Endothelial cell of umbilical vein (primary cell): Measurements from ENCODE around the gene JRKL. TPM values are rescaled to one million over a fixed set of nuclear protein-coding genes. Genes with fewer than 3 reads are reported as not detected.

Experiments used
- BruUV-seq: library from RNA; stranded (reverse); fragments of 400-500 nt; replicated peaks from 2 replicates; lab custom pipeline; 2021; lab: Mats Ljungman, UMichigan
- CTCF ChIA-PET: fragments of 300-600, 350-600 bp; sonication (Branson Sonifier 250); formaldehyde crosslinking; loops from one replicate; lab custom pipeline; 2021; ENCODE audit warnings: antibody characterized with exemption, inconsistent platforms; lab: Charles Lee
- POLR2A ChIA-PET: fragments of 300-600, 350-600 bp; sonication (Branson Sonifier 250); formaldehyde crosslinking; loops from one replicate; lab custom pipeline; 2021; ENCODE audit warnings: antibody characterized with exemption, inconsistent platforms; lab: Charles Lee
- DNase-seq: peaks from one replicate; pipeline ENCODE4 v3.0.0-alpha.2; 2011; ENCODE audit warnings: low read depth, low spot score
- FAIRE-seq: peaks from 2 replicates; lab custom pipeline; 2011; peaks lifted over from hg19 to GRCh38; lab: Jason Lieb, UNC
- H2AFZ ChIP-seq: 2 replicates; pipeline ENCODE4 v1.6.0; 2012; ENCODE audit warnings: low read depth, low read length, control low read depth, inconsistent platforms
- H3K27ac ChIP-seq: 2 replicates; pipeline ENCODE4 v1.5.1; 2011; ENCODE audit warnings: low read depth, mild to moderate bottlenecking, control low read depth, low read length, moderate library complexity; ENCODE audit not compliant: insufficient read depth
- H3K27me3 ChIP-seq, 2 experiments: 2 replicates each; pipeline versions ENCODE4 v1.6.0 to v1.6.1; 2011; ENCODE audit warnings: low read length in 2 of 2, mixed read lengths in 1 of 2; ENCODE audit not compliant: control insufficient read depth in 2 of 2, insufficient read depth in 2 of 2
- H3K36me3 ChIP-seq, 2 experiments: 2 replicates in 1 of 2; 3 replicates in 1 of 2; pipeline ENCODE4 v1.5.1; 2011; ENCODE audit warnings: low read length in 2 of 2, mild to moderate bottlenecking in 1 of 2, moderate library complexity in 1 of 2; ENCODE audit not compliant: control insufficient read depth in 2 of 2, insufficient read depth in 2 of 2; ENCODE audit errors: extremely low read depth in 1 of 2
- H3K4me1 ChIP-seq: 3 replicates; pipeline ENCODE4 v1.5.1; 2011; ENCODE audit warnings: mild to moderate bottlenecking, low read length; ENCODE audit not compliant: control insufficient read depth, insufficient read depth; ENCODE audit errors: extremely low read depth
- H3K4me2 ChIP-seq: 2 replicates; pipeline ENCODE4 v1.6.1; 2011; ENCODE audit warnings: low read length, control low read depth, mixed read lengths; ENCODE audit not compliant: insufficient read depth
- H3K4me3 ChIP-seq, 3 experiments: fragments of 200-600 bp in 1 of 3; sonication (generic), shearing (Covaris generic) in 1 of 3; replicated peaks in 1 of 3; 2 replicates each; pipeline ENCODE4 v1.5.1; 2011 to 2016; ENCODE audit warnings: control low read depth in 3 of 3, low read length in 3 of 3, mild to moderate bottlenecking in 2 of 3, inconsistent platforms in 1 of 3, low read depth in 1 of 3, moderate library complexity in 1 of 3; ENCODE audit not compliant: insufficient read depth in 1 of 3
- H3K79me2 ChIP-seq: 2 replicates; pipeline ENCODE4 v1.6.0; 2012; ENCODE audit warnings: low read length, inconsistent platforms; ENCODE audit not compliant: control insufficient read depth, insufficient read depth
- H3K9ac ChIP-seq: replicated peaks from 2 replicates; pipeline ENCODE3; 2011; ENCODE audit warnings: low read length, control low read depth; ENCODE audit not compliant: insufficient read depth; ENCODE audit errors: extremely low read depth
- H3K9me1 ChIP-seq: replicated peaks from 3 replicates; pipeline ENCODE4 v1.6.0; 2011; ENCODE audit warnings: mild to moderate bottlenecking, low read length; ENCODE audit not compliant: control insufficient read depth, insufficient read depth; ENCODE audit errors: extremely low read depth
- H3K9me3 ChIP-seq: replicated peaks from 2 replicates; pipeline ENCODE4 v1.5.1; 2012; ENCODE audit warnings: low read length, inconsistent platforms; ENCODE audit not compliant: control insufficient read depth, insufficient read depth
- H4K20me1 ChIP-seq: replicated peaks from 2 replicates; pipeline ENCODE3; 2011; ENCODE audit warnings: mild to moderate bottlenecking, low read length; ENCODE audit not compliant: control insufficient read depth, insufficient read depth; ENCODE audit errors: extremely low read depth
- EZH2 ChIP-seq: IDR thresholded peaks from 2 replicates; pipeline ENCODE4 v1.6.1; 2012; ENCODE audit warnings: borderline replicate concordance, low read depth, mild to moderate bottlenecking, moderate library complexity, low read length, inconsistent platforms; ENCODE audit not compliant: severe bottlenecking
- FOS ChIP-seq: IDR thresholded peaks from 2 replicates; pipeline ENCODE4 v1.6.1; 2011; ENCODE audit warnings: mild to moderate bottlenecking, low read length, moderate library complexity, borderline replicate concordance; ENCODE audit not compliant: insufficient read depth
- GATA2 ChIP-seq: IDR thresholded peaks from 2 replicates; pipeline ENCODE4 v1.7.0; 2011; ENCODE audit warnings: low read depth, mild to moderate bottlenecking, moderate library complexity, mixed read lengths, low read length; ENCODE audit not compliant: insufficient read length, insufficient read depth
- JUN ChIP-seq: IDR thresholded peaks from 2 replicates; pipeline ENCODE4 v1.6.1; 2011; ENCODE audit warnings: borderline replicate concordance, low read depth; ENCODE audit not compliant: insufficient read length, insufficient read depth
- MAX ChIP-seq: IDR thresholded peaks from 2 replicates; pipeline ENCODE4 v1.6.1; 2011; ENCODE audit not compliant: insufficient read depth, insufficient read length
- MYC ChIP-seq: IDR thresholded peaks from one replicate; pipeline ENCODE4 v1.6.1; 2011; ENCODE audit warnings: mild to moderate bottlenecking, low read depth, low read length
- POLR2A ChIP-seq: IDR thresholded peaks from 2 replicates; pipeline ENCODE4 v1.6.1; 2012; ENCODE audit warnings: low read depth, mild to moderate bottlenecking, control low read depth, low read length
- POLR2AphosphoS5 ChIP-seq: IDR thresholded peaks from 2 replicates; pipeline ENCODE4 v1.6.1; 2012; ENCODE audit warnings: low read depth, mild to moderate bottlenecking, control low read depth, low read length, moderate library complexity; ENCODE audit not compliant: insufficient read depth
- dilution Hi-C: fragments of 300-500 bp; cut with MboI; formaldehyde crosslinking; loops from one replicate; pipeline ENCODE4 v1.15.0; 2019; ENCODE audit warnings: low sequenced_read_pairs; ENCODE audit not compliant: extremely low pct_ligation_motif_present
- intact Hi-C: fragments of 100-400 bp; cut with micrococcal nuclease; formaldehyde crosslinking; loops from one replicate; pipeline ENCODE4 v1.10.0; 2022
- polyA plus RNA-seq, 4 experiments: library from polyadenylated mRNA; depleted of rRNA in 3 of 4; stranded (reverse) in 3 of 4; unstranded in 1 of 4; fragments of >200 nt; gene quantifications; 2 replicates each; pipeline versions ENCODE4 v1.2.1 to v1.2.3, GENCODE V29; 2011 to 2012; ENCODE audit warnings: missing spikeins in 1 of 4
- total RNA-seq: library from RNA; stranded (reverse); gene quantifications from 2 replicates; pipeline ENCODE4 v1.2.3, GENCODE V29; 2021
- TF ChIP-seq, protein P1 (sequence below), 2 donors: IDR thresholded peaks; 1 replicate in 1 of 2; 2 replicates in 1 of 2; pipeline ENCODE4 v1.5.1; 2011; ENCODE audit warnings: low read length in 2 of 2, mild to moderate bottlenecking in 2 of 2, moderate library complexity in 2 of 2, control low read depth in 1 of 2, inconsistent platforms in 1 of 2, low read depth in 1 of 2; ENCODE audit not compliant: insufficient read depth in 1 of 2; ENCODE audit errors: extremely low read depth in 1 of 2

The JRKL gene
- total and polyA plus RNA-seq, 2 donors (not counting 3 experiments of a cell fraction or from before 2014, with no cell fraction given): 1.4 to 7.6 TPM

DNA sequence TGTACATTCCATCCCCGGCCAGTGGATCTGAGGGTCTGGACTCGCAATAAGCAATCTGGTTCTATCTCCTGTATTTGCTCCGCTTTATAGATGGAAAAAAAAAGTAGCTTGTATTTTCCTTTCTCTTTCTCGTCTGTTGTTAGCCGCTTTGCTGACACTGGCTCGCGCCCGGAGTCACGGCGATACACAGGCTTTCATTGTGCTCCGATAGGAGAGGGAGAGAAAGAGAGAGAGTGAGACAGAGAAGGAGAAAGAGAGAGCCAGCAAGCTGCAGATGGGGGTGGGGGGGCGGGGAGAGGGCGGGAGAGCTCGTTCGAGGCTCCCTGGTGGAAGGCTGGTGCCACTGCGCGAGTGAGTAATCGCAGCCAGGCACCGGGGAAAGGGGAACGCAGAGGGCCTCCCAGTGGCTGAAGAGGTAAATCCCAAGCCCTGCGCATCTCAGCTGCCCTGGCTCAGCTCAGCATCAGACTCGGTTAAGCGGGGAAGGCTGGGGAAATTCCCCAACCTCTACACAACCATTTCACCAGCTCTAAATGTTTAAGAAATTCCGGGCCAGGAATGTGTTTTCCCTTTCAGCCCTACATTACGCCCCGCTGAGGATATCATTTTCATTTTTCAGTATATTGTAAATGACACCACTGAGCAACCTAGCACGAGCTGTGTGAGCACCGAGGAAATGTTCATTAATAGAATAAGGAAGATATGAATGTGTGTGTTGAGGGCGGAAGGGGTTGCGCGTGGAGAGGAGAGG lies 46.7 kb upstream of the JRKL start, which contains the start of gene MAML2:
TSS of gene MAML2 (minus strand) at position 235 of the 751 bp plus-strand sequence. CDS start 1,300 bp downstream, outside the sequence.
- Histone ChIP-seq H3K9me1 (no peaks in the 10 kb centered on the region), H2AFZ (peak within 1 kb of the TSS; percentile 89), H3K36me3 (no peaks in the 10 kb centered on the region), H3K9ac (peak within 1 kb of the TSS; percentile 95), H3K9me3 (no peaks in the 10 kb centered on the region), H4K20me1 (no peaks in the 10 kb centered on the region), H3K4me2 (peak within 1 kb of the TSS; percentile 97), H3K4me1 (peaks cover 30% of the 10 kb centered on the region), H3K27ac (peak within 1 kb of the TSS; percentile 88), H3K79me2 (peaks cover 29% of the 10 kb centered on the region), H3K4me3 (peak within 1 kb of the TSS; percentile 59 to 98 (median 94)), H3K27me3 (no peaks in the 10 kb centered on the region)
- POLR2A ChIA-PET: interaction anchor here (0.7 to 2.9 kb wide), 10 partner anchors 11 to 507 kb away, joined by 3 to 13 read pairs (median 4); partner anchors contain the start of genes CCDC82 and JRKL
- dilution Hi-C loops: no loop called here
- TF ChIP-seq MAX: no peak
- TF ChIP-seq EZH2: no peak
- no peak for TF ChIP-seq GATA2
- TF ChIP-seq, protein P1, sequence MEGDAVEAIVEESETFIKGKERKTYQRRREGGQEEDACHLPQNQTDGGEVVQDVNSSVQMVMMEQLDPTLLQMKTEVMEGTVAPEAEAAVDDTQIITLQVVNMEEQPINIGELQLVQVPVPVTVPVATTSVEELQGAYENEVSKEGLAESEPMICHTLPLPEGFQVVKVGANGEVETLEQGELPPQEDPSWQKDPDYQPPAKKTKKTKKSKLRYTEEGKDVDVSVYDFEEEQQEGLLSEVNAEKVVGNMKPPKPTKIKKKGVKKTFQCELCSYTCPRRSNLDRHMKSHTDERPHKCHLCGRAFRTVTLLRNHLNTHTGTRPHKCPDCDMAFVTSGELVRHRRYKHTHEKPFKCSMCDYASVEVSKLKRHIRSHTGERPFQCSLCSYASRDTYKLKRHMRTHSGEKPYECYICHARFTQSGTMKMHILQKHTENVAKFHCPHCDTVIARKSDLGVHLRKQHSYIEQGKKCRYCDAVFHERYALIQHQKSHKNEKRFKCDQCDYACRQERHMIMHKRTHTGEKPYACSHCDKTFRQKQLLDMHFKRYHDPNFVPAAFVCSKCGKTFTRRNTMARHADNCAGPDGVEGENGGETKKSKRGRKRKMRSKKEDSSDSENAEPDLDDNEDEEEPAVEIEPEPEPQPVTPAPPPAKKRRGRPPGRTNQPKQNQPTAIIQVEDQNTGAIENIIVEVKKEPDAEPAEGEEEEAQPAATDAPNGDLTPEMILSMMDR (IDR thresholded peaks at IDR 0.05; ENCODE audit: extremely low read depth in 1 of 2, insufficient read depth in 1 of 2, low read depth in 1 of 2, low read length in 2 of 2): peak; percentile 76 to 96
- TF ChIP-seq MYC: no peak
- TF ChIP-seq POLR2AphosphoS5: peak; percentile 40
- TF ChIP-seq POLR2A: no peak
- no peak for TF ChIP-seq JUN
- TF ChIP-seq FOS: peak; percentile 51
- BruUV-seq: no TSS peak
- CTCF ChIA-PET: interaction anchor here (0.6 to 8.5 kb wide), 112 partner anchors 9 to 1276 kb away, joined by 3 to 215 read pairs (median 6); partner anchors contain the start of genes CCDC82, FAM76B, JRKL and SRSF8
- peak; percentile 91 for DNase-seq
- FAIRE-seq: peak; percentile 89
- intact Hi-C loops: loop anchor here (1.0 to 5.0 kb wide), 13 partner anchors 29 to 507 kb away; partner anchors contain the start of genes CCDC82 and MTMR2
